ENCODE data around the gene TRIM45. TPM values are rescaled to one million over a fixed set of nuclear protein-coding genes. Genes with fewer than 3 reads are reported as not detected.

Gene TRIM45
- total RNA-seq, 1 experiment from 2014 or later, result 12.7 TPM

- no peak for DNase-seq
- Histone ChIP-seq H3K27me3 (ENCODE audit: control insufficient read depth, insufficient read depth, low read length) (no peaks in the 10 kb centered on the region), H3K36me3 (replicated peaks; ENCODE audit: control insufficient read depth, insufficient read depth, low read length) (no peaks in the 10 kb centered on the region), H3K4me3 (ENCODE audit: insufficient read depth, low read depth, low read length) (no peak overlapping the region)
Measured at GRCh38 chr1:117143871-117144270, 22.3 kb upstream of the TRIM45 start.

- H3K4me3 ChIP-seq (ENCODE audit: insufficient read depth, low read depth, low read length), result no peak overlapping the region
- no peak for DNase-seq
- H3K36me3 ChIP-seq (replicated peaks; ENCODE audit: control insufficient read depth, insufficient read depth, low read length), result no peaks in the 10 kb centered on the region
- no peaks in the 10 kb centered on the region for H3K27me3 ChIP-seq (ENCODE audit: control insufficient read depth, insufficient read depth, low read length)
Measured at GRCh38 chr1:117143172-117143571, 21.6 kb upstream of the TRIM45 start.

- Histone ChIP-seq H3K36me3 (replicated peaks; ENCODE audit: control insufficient read depth, insufficient read depth, low read length) (no peaks in the 10 kb centered on the region), H3K27me3 (ENCODE audit: control insufficient read depth, insufficient read depth, low read length) (no peaks in the 10 kb centered on the region), H3K4me3 (ENCODE audit: insufficient read depth, low read depth, low read length) (no peak overlapping the region)
- DNase-seq, result no peak
Measured at GRCh38 chr1:117142200-117142599, 20.7 kb upstream of the TRIM45 start.

GRCh38 chr1:117138561-117138960, 17.0 kb upstream of the TRIM45 start:
- H3K4me3 ChIP-seq (ENCODE audit: insufficient read depth, low read depth, low read length), result no peak overlapping the region
- DNase-seq, result no peak
- H3K36me3 ChIP-seq (replicated peaks; ENCODE audit: control insufficient read depth, insufficient read depth, low read length), result no peaks in the 10 kb centered on the region
- H3K27me3 ChIP-seq (ENCODE audit: control insufficient read depth, insufficient read depth, low read length), result no peaks in the 10 kb centered on the region

- no peak for DNase-seq
- Histone ChIP-seq H3K36me3 (replicated peaks; ENCODE audit: control insufficient read depth, insufficient read depth, low read length) (no peaks in the 10 kb centered on the region), H3K4me3 (ENCODE audit: insufficient read depth, low read depth, low read length) (no peak overlapping the region), H3K27me3 (ENCODE audit: control insufficient read depth, insufficient read depth, low read length) (no peaks in the 10 kb centered on the region)
Measured at GRCh38 chr1:117138106-117138505, 16.6 kb upstream of the TRIM45 start.

GRCh38 chr1:117137281-117137855, 15.8 kb upstream of the TRIM45 start:
- Histone ChIP-seq H3K36me3 (replicated peaks; ENCODE audit: control insufficient read depth, insufficient read depth, low read length) (no peaks in the 10 kb centered on the region), H3K4me3 (ENCODE audit: insufficient read depth, low read depth, low read length) (no peak overlapping the region), H3K27me3 (ENCODE audit: control insufficient read depth, insufficient read depth, low read length) (no peaks in the 10 kb centered on the region)
- no peak for DNase-seq

GRCh38 chr1:117136749-117137148, 15.2 kb upstream of the TRIM45 start:
- no peak overlapping the region for H3K4me3 ChIP-seq (ENCODE audit: insufficient read depth, low read depth, low read length)
- no peaks in the 10 kb centered on the region for H3K27me3 ChIP-seq (ENCODE audit: control insufficient read depth, insufficient read depth, low read length)
- no peak for DNase-seq
- no peaks in the 10 kb centered on the region for H3K36me3 ChIP-seq (replicated peaks; ENCODE audit: control insufficient read depth, insufficient read depth, low read length)

- DNase-seq, result no peak
- H3K36me3 ChIP-seq (replicated peaks; ENCODE audit: control insufficient read depth, insufficient read depth, low read length), result no peaks in the 10 kb centered on the region
- no peak overlapping the region for H3K4me3 ChIP-seq (ENCODE audit: insufficient read depth, low read depth, low read length)
- no peaks in the 10 kb centered on the region for H3K27me3 ChIP-seq (ENCODE audit: control insufficient read depth, insufficient read depth, low read length)
Measured at GRCh38 chr1:117135329-117135728, 13.8 kb upstream of the TRIM45 start.

GRCh38 chr1:117130526-117130925, 9.0 kb upstream of the TRIM45 start:
- no peaks in the 10 kb centered on the region for H3K27me3 ChIP-seq (ENCODE audit: control insufficient read depth, insufficient read depth, low read length)
- no peak overlapping the region for H3K4me3 ChIP-seq (ENCODE audit: insufficient read depth, low read depth, low read length)
- H3K36me3 ChIP-seq (replicated peaks; ENCODE audit: control insufficient read depth, insufficient read depth, low read length), result no peaks in the 10 kb centered on the region
- no peak for DNase-seq

GRCh38 chr1:117128323-117129079, 7.0 kb upstream of the TRIM45 start:
- no peak for DNase-seq

GRCh38 chr1:117127795-117128194, 6.2 kb upstream of the TRIM45 start:
- Histone ChIP-seq H3K27me3 (ENCODE audit: control insufficient read depth, insufficient read depth, low read length) (no peaks in the 10 kb centered on the region; the same call in 1 of the 2 replicates), H3K36me3 (replicated peaks; ENCODE audit: control insufficient read depth, insufficient read depth, low read length) (no peaks in the 10 kb centered on the region), H3K4me3 (ENCODE audit: insufficient read depth, low read depth, low read length) (no peak overlapping the region)
- DNase-seq, result no peak

More at GRCh38 chr1:117128323-117129079, 7.0 kb upstream of the TRIM45 start:
- Histone ChIP-seq H3K27me3 (ENCODE audit: control insufficient read depth, insufficient read depth, low read length) (no peaks in the 10 kb centered on the region; the same call in 1 of the 2 replicates), H3K36me3 (replicated peaks; ENCODE audit: control insufficient read depth, insufficient read depth, low read length) (no peaks in the 10 kb centered on the region), H3K4me3 (ENCODE audit: insufficient read depth, low read depth, low read length) (no peak overlapping the region)

- no peak for DNase-seq
- H3K36me3 ChIP-seq (replicated peaks; ENCODE audit: control insufficient read depth, insufficient read depth, low read length), result no peaks in the 10 kb centered on the region
- H3K27me3 ChIP-seq (ENCODE audit: control insufficient read depth, insufficient read depth, low read length), result no peaks in the 10 kb centered on the region; the same call in 1 of the 2 replicates
- no peak overlapping the region for H3K4me3 ChIP-seq (ENCODE audit: insufficient read depth, low read depth, low read length)
Measured at GRCh38 chr1:117124661-117125060, 3.1 kb upstream of the TRIM45 start.

- Histone ChIP-seq H3K27me3 (ENCODE audit: control insufficient read depth, insufficient read depth, low read length) (no peaks in the 10 kb centered on the region; the same call in 1 of the 2 replicates), H3K36me3 (replicated peaks; ENCODE audit: control insufficient read depth, insufficient read depth, low read length) (peaks cover 2% of the 10 kb centered on the region; the same call in 1 of the 2 replicates), H3K4me3 (ENCODE audit: insufficient read depth, low read depth, low read length) (no peak overlapping the region)
- no peak for DNase-seq
Measured at GRCh38 chr1:117123274-117123673, 1.7 kb upstream of the TRIM45 start.

- H3K4me3 ChIP-seq (ENCODE audit: insufficient read depth, low read depth, low read length), result peak overlapping the region; percentile 89
- no peaks in the 10 kb centered on the region; the same call in 1 of the 2 replicates for H3K27me3 ChIP-seq (ENCODE audit: control insufficient read depth, insufficient read depth, low read length)
- peaks cover 5% of the 10 kb centered on the region for H3K36me3 ChIP-seq (replicated peaks; ENCODE audit: control insufficient read depth, insufficient read depth, low read length)
- DNase-seq, result peak; percentile 26
Measured at GRCh38 chr1:117122330-117123025, 929 bp upstream of the TRIM45 start.
